AG04450 (cell line): Measurements from ENCODE around the gene NFASC. TPM values are rescaled to one million over a fixed set of nuclear protein-coding genes. Genes with fewer than 3 reads are reported as not detected.

Experiments used
- CTCF ChIA-PET: fragments of 300-600, 350-600 bp; formaldehyde crosslinking; extraction: SDS; loops from one replicate; lab custom pipeline; 2022; ENCODE audit warnings: antibody characterized with exemption, inconsistent platforms; lab: Charles Lee
- POLR2A ChIA-PET: fragments of 350-600 bp; formaldehyde crosslinking; extraction: SDS; loops from one replicate; lab custom pipeline; 2021; ENCODE audit warnings: antibody characterized with exemption, inconsistent platforms; lab: Yijun Ruan, JAX
- DNase-seq: peaks from one replicate; pipeline ENCODE4 v3.0.0-alpha.2; 2011; ENCODE audit warnings: low read depth, low spot score
- H3K27ac ChIP-seq: one replicate; pipeline ENCODE4 v1.5.1; 2012; ENCODE audit warnings: low read depth, low read length, control low read depth
- H3K27me3 ChIP-seq: one replicate; pipeline ENCODE4 v1.6.0; 2012; ENCODE audit warnings: low read length; ENCODE audit not compliant: control insufficient read depth, insufficient read depth
- H3K4me3 ChIP-seq: 2 replicates; pipeline ENCODE4 v1.5.1; 2011; ENCODE audit warnings: mild to moderate bottlenecking, low read depth, low read length, control low read depth
- H3K9me3 ChIP-seq: 2 replicates; pipeline ENCODE4 v1.5.1; 2012; ENCODE audit warnings: low read length; ENCODE audit not compliant: control insufficient read depth, insufficient read depth
- CTCF ChIP-seq: IDR thresholded peaks from 2 replicates; pipeline ENCODE4 v1.5.1; 2011; ENCODE audit warnings: low read depth, low read length, control low read depth, inconsistent platforms
- polyA minus RNA-seq: library from RNA; depleted of rRNA, polyadenylated mRNA; stranded (reverse); fragments of >200 nt; gene quantifications from 2 replicates; pipeline ENCODE4 v1.2.3, GENCODE V29; 2011; rRNA and poly(A)+ RNA removed
- polyA plus RNA-seq: library from polyadenylated mRNA; depleted of rRNA; stranded (reverse); fragments of >200 nt; gene quantifications from 2 replicates; pipeline ENCODE4 v1.2.3, GENCODE V29; 2011; rRNA removed

NFASC gene
- polyA plus RNA-seq, result 1.7 and 1.8 TPM in 2 replicates
- 2.1 TPM in 2 replicates for polyA minus RNA-seq

GRCh38 chr1:204870160-204870912, at the start of gene NFASC:
Gene NFASC (plus strand): TSS chr1:204870862. CDS start chr1:204944316, 73,454 bp downstream.
- ChIA-PET CTCF (no interaction called here), POLR2A (no interaction called here)
- Histone ChIP-seq H3K4me3 (no peak within 1 kb of the TSS), H3K27ac (no peak within 1 kb of the TSS), H3K9me3 (no peaks in the 10 kb centered on the region), H3K27me3 (no peaks in the 10 kb centered on the region)
- DNase-seq, result no peak
- no peak for TF ChIP-seq CTCF

- Histone ChIP-seq H3K27me3 (peaks cover 7% of the 10 kb centered on the region), H3K27ac (no peak overlapping the region), H3K9me3 (no peaks in the 10 kb centered on the region), H3K4me3 (no peak overlapping the region)
- ChIA-PET POLR2A (no interaction called here), CTCF (interaction anchor here (1.0 to 4.4 kb wide), 2 partner anchors 14 to 255 kb away, joined by 3 to 28 read pairs; no protein-coding TSS in a partner anchor)
- TF ChIP-seq CTCF, result no peak
- DNase-seq, result no peak
Measured at GRCh38 chr1:204821476-204821875, 49.2 kb upstream of the NFASC start.

GRCh38 chr1:204821924-204822323, 48.7 kb upstream of the NFASC start:
- POLR2A ChIA-PET, result no interaction called here
- DNase-seq, result no peak
- H3K9me3 ChIP-seq, result no peaks in the 10 kb centered on the region
- H3K27me3 ChIP-seq, result peaks cover 8% of the 10 kb centered on the region
- CTCF ChIA-PET, result interaction anchor here (1.0 to 4.4 kb wide), 2 partner anchors 15 to 256 kb away, joined by 3 to 28 read pairs; no protein-coding TSS in a partner anchor
- TF ChIP-seq CTCF, result no peak
- no peak overlapping the region for H3K27ac ChIP-seq
- no peak overlapping the region for H3K4me3 ChIP-seq

GRCh38 chr1:204826970-204827369, 43.7 kb upstream of the NFASC start:
- Histone ChIP-seq H3K27ac (no peak overlapping the region), H3K4me3 (no peak overlapping the region), H3K27me3 (peaks cover 14% of the 10 kb centered on the region), H3K9me3 (no peaks in the 10 kb centered on the region)
- ChIA-PET POLR2A (no interaction called here), CTCF (interaction anchor here (1.5 kb wide), 1 partner anchor 20 kb away, joined by 5 read pairs; no protein-coding TSS in a partner anchor)
- no peak; the same call in 1 of the 2 replicates for TF ChIP-seq CTCF
- no peak for DNase-seq

- no peak overlapping the region for H3K27ac ChIP-seq
- H3K27me3 ChIP-seq, result peaks cover 14% of the 10 kb centered on the region
- H3K4me3 ChIP-seq, result peak overlapping the region; percentile 36
- ChIA-PET CTCF (interaction anchor here (1.5 kb wide), 1 partner anchor 21 kb away, joined by 5 read pairs; no protein-coding TSS in a partner anchor), POLR2A (no interaction called here)
- H3K9me3 ChIP-seq, result no peaks in the 10 kb centered on the region
- DNase-seq, result no peak
- TF ChIP-seq CTCF, result no peak
Measured at GRCh38 chr1:204828352-204828850, 42.3 kb upstream of the NFASC start.
